Peyer's patch (tissue), 4 donors: ENCODE data around the gene PRKCZ.

Experiments
- CTCF ChIP-seq, 6 experiments: fragments of 450-650 bp in 4 of 6; fragments of 200-600 bp in 2 of 6; sonication (generic) in 1 of 6; IDR thresholded peaks; one replicate each; pipeline ENCODE4 v1.5.1; 2017 to 2019; ENCODE audit warnings: antibody characterized with exemption in 6 of 6, mild to moderate bottlenecking in 3 of 6, moderate library complexity in 1 of 6
- POLR2A ChIP-seq, 2 donors: fragments of 450-650 bp; IDR thresholded peaks; one replicate each; pipeline ENCODE4 v1.5.1; 2017; ENCODE audit warnings: antibody characterized with exemption in 2 of 2, mild to moderate bottlenecking in 2 of 2, moderate library complexity in 2 of 2

DNA sequence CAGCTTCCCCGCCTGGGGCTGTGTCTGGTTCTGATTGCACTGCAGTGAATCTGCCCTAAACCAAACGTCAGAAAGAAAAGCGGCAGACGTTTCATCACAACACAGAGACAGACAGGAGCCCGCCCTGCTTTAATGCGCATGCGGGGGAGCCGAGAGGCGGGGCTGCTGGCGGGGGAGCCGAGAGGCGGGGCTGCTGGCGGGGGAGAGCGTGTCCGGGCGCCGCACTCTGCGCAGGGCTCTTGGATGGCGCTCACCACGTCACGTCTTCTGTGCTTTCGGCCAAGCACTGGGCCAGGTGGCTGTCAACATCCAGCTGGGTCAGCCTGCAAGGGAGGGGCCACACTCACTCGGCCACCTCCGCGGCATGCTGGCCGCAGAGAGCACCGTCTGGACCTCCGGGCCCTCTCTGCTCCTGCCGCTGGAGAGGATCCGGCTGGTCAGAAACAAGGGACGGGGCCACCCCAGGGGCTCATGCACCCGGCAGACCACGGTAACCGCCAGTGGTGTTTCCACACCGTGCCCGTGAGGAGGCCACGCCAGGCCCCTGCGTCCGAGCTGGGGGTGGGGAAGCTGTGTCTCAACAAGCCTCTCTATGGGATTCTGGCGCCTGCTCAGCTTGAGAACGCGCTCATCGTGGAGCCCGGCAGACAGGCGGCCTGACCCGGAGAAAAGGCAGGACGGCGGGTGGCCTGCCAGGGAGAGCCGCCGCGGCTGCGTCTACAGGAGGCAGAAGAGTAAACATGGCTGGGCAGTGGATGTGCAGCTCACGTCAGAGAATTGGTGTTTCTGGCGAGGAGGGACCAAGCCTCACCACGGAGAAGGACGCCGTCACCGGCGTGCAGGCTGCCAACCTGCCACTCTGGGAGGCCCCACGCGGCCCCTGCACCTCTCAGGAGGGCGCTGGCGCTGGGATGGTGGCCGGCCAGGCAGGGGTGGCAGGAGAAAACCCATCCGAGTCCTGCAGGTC lies 139.5 kb downstream of the PRKCZ start:
- no peak for TF ChIP-seq CTCF (IDR thresholded peaks at IDR 0.05)
- peak; percentile 51 to 62 for TF ChIP-seq POLR2A (IDR thresholded peaks at IDR 0.05)
